ENCODE results near the gene ZNF547.
"Not testable (repeated sequence)": the region's sequence is repeated elsewhere in the genome, so short reads cannot be mapped to it uniquely, and the experiment has no call there.

The ZNF547 gene

GRCh38 chr19:57363688-57364181, 384 bp downstream of the ZNF547 start:
- peak overlapping the region; percentile 93 for H3K4me3 ChIP-seq (ENCODE audit: low read depth, low read length)
- DNase-seq (ENCODE audit: low read depth): no peak
- TF ChIP-seq CTCF (IDR thresholded peaks at IDR 0.05; ENCODE audit: insufficient read depth, low read depth, low read length, missing control alignments): no peak

- DNase-seq (ENCODE audit: low read depth): no peak
- TF ChIP-seq CTCF (IDR thresholded peaks at IDR 0.05; ENCODE audit: insufficient read depth, low read depth, low read length, missing control alignments): no peak
- H3K4me3 ChIP-seq (ENCODE audit: low read depth, low read length): no peak overlapping the region
These were observed 3.4 kb downstream of the ZNF547 start for GRCh38 chr19:57366776-57367175.

- TF ChIP-seq CTCF (IDR thresholded peaks at IDR 0.05; ENCODE audit: insufficient read depth, low read depth, low read length, missing control alignments): no peak
- DNase-seq (ENCODE audit: low read depth): no peak
- H3K4me3 ChIP-seq (ENCODE audit: low read depth, low read length): no peak overlapping the region
These were observed 10.8 kb downstream of the ZNF547 start for GRCh38 chr19:57374179-57374578.

- H3K4me3 ChIP-seq (ENCODE audit: low read depth, low read length); DNase-seq (ENCODE audit: low read depth): not testable (repeated sequence)
These were observed 11.3 kb downstream of the ZNF547 start for GRCh38 chr19:57374647-57375046.

GRCh38 chr19:57376151-57376550, 12.8 kb downstream of the ZNF547 start:
- TF ChIP-seq CTCF (IDR thresholded peaks at IDR 0.05; ENCODE audit: insufficient read depth, low read depth, low read length, missing control alignments): no peak
- no peak for DNase-seq (ENCODE audit: low read depth)
- no peak overlapping the region for H3K4me3 ChIP-seq (ENCODE audit: low read depth, low read length)

GRCh38 chr19:57377498-57378146, 14.3 kb downstream of the ZNF547 start:
- H3K4me3 ChIP-seq (ENCODE audit: low read depth, low read length): no peak overlapping the region
- no peak for DNase-seq (ENCODE audit: low read depth)
- TF ChIP-seq CTCF (IDR thresholded peaks at IDR 0.05; ENCODE audit: insufficient read depth, low read depth, low read length, missing control alignments): no peak

GRCh38 chr19:57380923-57381322, 17.6 kb downstream of the ZNF547 start:
- no peak for DNase-seq (ENCODE audit: low read depth)
- TF ChIP-seq CTCF (IDR thresholded peaks at IDR 0.05; ENCODE audit: insufficient read depth, low read depth, low read length, missing control alignments): no peak

More at GRCh38 chr19:57380923-57381322, 17.6 kb downstream of the ZNF547 start:
- H3K4me3 ChIP-seq (ENCODE audit: low read depth, low read length): no peak overlapping the region

Data from GM12865 (cell line).